IPS-18a (cell line): ENCODE results near the gene NYAP2.

Experiments
- H3K27ac ChIP-seq: one replicate; pipeline ENCODE4 v1.5.1; 2013; ENCODE audit warnings: low read length
- H3K27me3 ChIP-seq: one replicate; pipeline ENCODE4 v1.6.1; 2013; ENCODE audit warnings: mild to moderate bottlenecking, low read length; ENCODE audit not compliant: control insufficient read depth, insufficient read depth
- H3K36me3 ChIP-seq: one replicate; pipeline ENCODE4 v1.6.1; 2013; ENCODE audit warnings: low read depth, low read length; ENCODE audit not compliant: control insufficient read depth
- H3K4me1 ChIP-seq: one replicate; pipeline ENCODE4 v1.6.1; 2013; ENCODE audit warnings: low read depth, low read length; ENCODE audit not compliant: control insufficient read depth
- H3K4me3 ChIP-seq: one replicate; pipeline ENCODE4 v1.5.1; 2013; ENCODE audit warnings: low read length
- H3K9ac ChIP-seq: one replicate; pipeline ENCODE4 v1.6.1; 2013; ENCODE audit warnings: mild to moderate bottlenecking, low read length, moderate library complexity
- H3K9me3 ChIP-seq: one replicate; pipeline ENCODE4 v1.6.1; 2013; ENCODE audit warnings: low read depth, low read length; ENCODE audit not compliant: control insufficient read depth

NYAP2 gene

GRCh38 chr2:225690153-225690552, 290.6 kb downstream of the NYAP2 start:
- Histone ChIP-seq H3K9ac (no peak overlapping the region), H3K4me3 (no peak overlapping the region), H3K27me3 (no peaks in the 10 kb centered on the region), H3K4me1 (no peaks in the 10 kb centered on the region), H3K36me3 (no peaks in the 10 kb centered on the region), H3K27ac (no peak overlapping the region), H3K9me3 (no peaks in the 10 kb centered on the region)

- H3K9ac ChIP-seq = no peak overlapping the region
- no peaks in the 10 kb centered on the region for H3K36me3 ChIP-seq
- no peaks in the 10 kb centered on the region for H3K4me1 ChIP-seq
- no peak overlapping the region for H3K27ac ChIP-seq
- no peak overlapping the region for H3K4me3 ChIP-seq
- no peaks in the 10 kb centered on the region for H3K27me3 ChIP-seq
- H3K9me3 ChIP-seq = no peaks in the 10 kb centered on the region
These were observed 292.2 kb downstream of the NYAP2 start for GRCh38 chr2:225691711-225692110.

GRCh38 chr2:225693259-225693658, 293.7 kb downstream of the NYAP2 start:
- no peak overlapping the region for H3K9ac ChIP-seq
- no peak overlapping the region for H3K27ac ChIP-seq
- no peak overlapping the region for H3K4me3 ChIP-seq
- H3K9me3 ChIP-seq = no peaks in the 10 kb centered on the region
- no peaks in the 10 kb centered on the region for H3K4me1 ChIP-seq
- no peaks in the 10 kb centered on the region for H3K36me3 ChIP-seq
- no peaks in the 10 kb centered on the region for H3K27me3 ChIP-seq

- H3K27ac ChIP-seq = no peak overlapping the region
- H3K9me3 ChIP-seq = no peaks in the 10 kb centered on the region
- H3K4me3 ChIP-seq = no peak overlapping the region
- H3K36me3 ChIP-seq = no peaks in the 10 kb centered on the region
- H3K4me1 ChIP-seq = no peaks in the 10 kb centered on the region
- H3K27me3 ChIP-seq = no peaks in the 10 kb centered on the region
- no peak overlapping the region for H3K9ac ChIP-seq
These were observed 295.2 kb downstream of the NYAP2 start for GRCh38 chr2:225694664-225695063.

GRCh38 chr2:225697936-225698335, 298.4 kb downstream of the NYAP2 start:
- no peak overlapping the region for H3K27ac ChIP-seq
- H3K4me3 ChIP-seq = no peak overlapping the region
- no peaks in the 10 kb centered on the region for H3K36me3 ChIP-seq
- H3K27me3 ChIP-seq = no peaks in the 10 kb centered on the region
- no peak overlapping the region for H3K9ac ChIP-seq
- no peaks in the 10 kb centered on the region for H3K9me3 ChIP-seq
- H3K4me1 ChIP-seq = no peaks in the 10 kb centered on the region
